ENCODE measurements around the gene DYNLT1. TPM values are rescaled to one million over a fixed set of nuclear protein-coding genes. Genes with fewer than 3 reads are reported as not detected.

Gene DYNLT1
- total and polyA plus RNA-seq, 9 of the 15 experiments (the other 6 are each of a cell fraction or from before 2014, with no cell fraction given) = 42.2 to 583 (median 127) TPM

DNA sequence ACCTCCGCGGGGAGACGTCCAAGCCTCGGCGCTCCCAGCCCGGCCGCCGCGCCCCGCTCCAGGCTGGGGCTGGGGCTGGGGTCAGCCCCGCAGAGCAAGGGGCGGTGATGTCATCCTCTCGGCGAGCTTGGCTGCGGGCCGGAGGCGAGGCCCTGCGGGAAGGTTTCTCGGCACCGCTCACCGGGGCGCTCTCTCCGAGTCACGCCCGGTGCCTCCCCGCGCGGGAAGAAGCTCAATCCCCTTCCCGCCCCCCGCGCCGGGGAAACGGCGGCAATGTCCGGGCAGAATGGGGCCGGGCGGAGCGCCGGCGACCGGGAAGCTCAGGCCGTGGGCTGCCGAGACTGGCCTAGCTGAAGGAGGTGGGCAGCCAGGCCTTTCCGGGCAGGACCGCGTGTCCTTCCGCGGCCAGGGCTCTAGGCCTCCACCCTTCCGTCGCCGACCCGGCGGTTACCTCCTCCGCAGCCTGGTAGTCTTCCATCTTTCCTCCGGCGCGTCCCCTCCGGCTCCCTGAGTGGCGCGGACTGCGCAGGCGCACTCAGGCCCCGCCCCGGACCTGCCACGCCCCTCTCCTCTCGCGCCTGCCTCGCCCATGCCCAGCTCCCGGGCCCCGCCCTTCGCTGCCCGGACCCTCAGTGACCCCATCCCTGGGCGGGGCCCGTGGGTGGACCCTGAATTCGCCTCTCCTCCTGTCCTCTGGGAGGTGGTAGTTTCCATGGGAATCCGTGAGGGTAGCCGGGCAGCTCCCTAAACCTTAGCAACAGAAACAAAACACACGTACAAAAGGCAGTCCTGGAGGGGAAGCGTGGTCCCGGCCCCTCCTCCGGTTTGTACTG lies at the start of gene DYNLT1 (continued):
- TF ChIP-seq, protein P1, sequence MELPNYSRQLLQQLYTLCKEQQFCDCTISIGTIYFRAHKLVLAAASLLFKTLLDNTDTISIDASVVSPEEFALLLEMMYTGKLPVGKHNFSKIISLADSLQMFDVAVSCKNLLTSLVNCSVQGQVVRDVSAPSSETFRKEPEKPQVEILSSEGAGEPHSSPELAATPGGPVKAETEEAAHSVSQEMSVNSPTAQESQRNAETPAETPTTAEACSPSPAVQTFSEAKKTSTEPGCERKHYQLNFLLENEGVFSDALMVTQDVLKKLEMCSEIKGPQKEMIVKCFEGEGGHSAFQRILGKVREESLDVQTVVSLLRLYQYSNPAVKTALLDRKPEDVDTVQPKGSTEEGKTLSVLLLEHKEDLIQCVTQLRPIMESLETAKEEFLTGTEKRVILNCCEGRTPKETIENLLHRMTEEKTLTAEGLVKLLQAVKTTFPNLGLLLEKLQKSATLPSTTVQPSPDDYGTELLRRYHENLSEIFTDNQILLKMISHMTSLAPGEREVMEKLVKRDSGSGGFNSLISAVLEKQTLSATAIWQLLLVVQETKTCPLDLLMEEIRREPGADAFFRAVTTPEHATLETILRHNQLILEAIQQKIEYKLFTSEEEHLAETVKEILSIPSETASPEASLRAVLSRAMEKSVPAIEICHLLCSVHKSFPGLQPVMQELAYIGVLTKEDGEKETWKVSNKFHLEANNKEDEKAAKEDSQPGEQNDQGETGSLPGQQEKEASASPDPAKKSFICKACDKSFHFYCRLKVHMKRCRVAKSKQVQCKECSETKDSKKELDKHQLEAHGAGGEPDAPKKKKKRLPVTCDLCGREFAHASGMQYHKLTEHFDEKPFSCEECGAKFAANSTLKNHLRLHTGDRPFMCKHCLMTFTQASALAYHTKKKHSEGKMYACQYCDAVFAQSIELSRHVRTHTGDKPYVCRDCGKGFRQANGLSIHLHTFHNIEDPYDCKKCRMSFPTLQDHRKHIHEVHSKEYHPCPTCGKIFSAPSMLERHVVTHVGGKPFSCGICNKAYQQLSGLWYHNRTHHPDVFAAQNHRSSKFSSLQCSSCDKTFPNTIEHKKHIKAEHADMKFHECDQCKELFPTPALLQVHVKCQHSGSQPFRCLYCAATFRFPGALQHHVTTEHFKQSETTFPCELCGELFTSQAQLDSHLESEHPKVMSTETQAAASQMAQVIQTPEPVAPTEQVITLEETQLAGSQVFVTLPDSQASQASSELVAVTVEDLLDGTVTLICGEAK (IDR thresholded peaks at IDR 0.05) = peak; percentile 54; the same call in 1 of the 2 replicates
- TF ChIP-seq, protein P1 (CRISPR knock-in tag; IDR thresholded peaks at IDR 0.05) = no peak
- peak; percentile 61; the same call in 1 of the 2 replicates for TF ChIP-seq ARID1B (IDR thresholded peaks at IDR 0.05)
- no peak for TF ChIP-seq ARNT (IDR thresholded peaks at IDR 0.05)
- TF ChIP-seq CEBPG (CRISPR knock-in tag; IDR thresholded peaks at IDR 0.05) = peak; percentile 65
- TF ChIP-seq CEBPG (tag; conservative IDR thresholded peaks at IDR 0.05 in 1 of 2, IDR thresholded peaks at IDR 0.05 in 1 of 2) = no peak
- TF ChIP-seq, protein P2, sequence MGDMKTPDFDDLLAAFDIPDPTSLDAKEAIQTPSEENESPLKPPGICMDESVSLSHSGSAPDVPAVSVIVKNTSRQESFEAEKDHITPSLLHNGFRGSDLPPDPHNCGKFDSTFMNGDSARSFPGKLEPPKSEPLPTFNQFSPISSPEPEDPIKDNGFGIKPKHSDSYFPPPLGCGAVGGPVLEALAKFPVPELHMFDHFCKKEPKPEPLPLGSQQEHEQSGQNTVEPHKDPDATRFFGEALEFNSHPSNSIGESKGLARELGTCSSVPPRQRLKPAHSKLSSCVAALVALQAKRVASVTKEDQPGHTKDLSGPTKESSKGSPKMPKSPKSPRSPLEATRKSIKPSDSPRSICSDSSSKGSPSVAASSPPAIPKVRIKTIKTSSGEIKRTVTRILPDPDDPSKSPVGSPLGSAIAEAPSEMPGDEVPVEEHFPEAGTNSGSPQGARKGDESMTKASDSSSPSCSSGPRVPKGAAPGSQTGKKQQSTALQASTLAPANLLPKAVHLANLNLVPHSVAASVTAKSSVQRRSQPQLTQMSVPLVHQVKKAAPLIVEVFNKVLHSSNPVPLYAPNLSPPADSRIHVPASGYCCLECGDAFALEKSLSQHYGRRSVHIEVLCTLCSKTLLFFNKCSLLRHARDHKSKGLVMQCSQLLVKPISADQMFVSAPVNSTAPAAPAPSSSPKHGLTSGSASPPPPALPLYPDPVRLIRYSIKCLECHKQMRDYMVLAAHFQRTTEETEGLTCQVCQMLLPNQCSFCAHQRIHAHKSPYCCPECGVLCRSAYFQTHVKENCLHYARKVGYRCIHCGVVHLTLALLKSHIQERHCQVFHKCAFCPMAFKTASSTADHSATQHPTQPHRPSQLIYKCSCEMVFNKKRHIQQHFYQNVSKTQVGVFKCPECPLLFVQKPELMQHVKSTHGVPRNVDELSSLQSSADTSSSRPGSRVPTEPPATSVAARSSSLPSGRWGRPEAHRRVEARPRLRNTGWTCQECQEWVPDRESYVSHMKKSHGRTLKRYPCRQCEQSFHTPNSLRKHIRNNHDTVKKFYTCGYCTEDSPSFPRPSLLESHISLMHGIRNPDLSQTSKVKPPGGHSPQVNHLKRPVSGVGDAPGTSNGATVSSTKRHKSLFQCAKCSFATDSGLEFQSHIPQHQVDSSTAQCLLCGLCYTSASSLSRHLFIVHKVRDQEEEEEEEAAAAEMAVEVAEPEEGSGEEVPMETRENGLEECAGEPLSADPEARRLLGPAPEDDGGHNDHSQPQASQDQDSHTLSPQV (IDR thresholded peaks at IDR 0.05) = no peak
- TF ChIP-seq, protein P3, sequence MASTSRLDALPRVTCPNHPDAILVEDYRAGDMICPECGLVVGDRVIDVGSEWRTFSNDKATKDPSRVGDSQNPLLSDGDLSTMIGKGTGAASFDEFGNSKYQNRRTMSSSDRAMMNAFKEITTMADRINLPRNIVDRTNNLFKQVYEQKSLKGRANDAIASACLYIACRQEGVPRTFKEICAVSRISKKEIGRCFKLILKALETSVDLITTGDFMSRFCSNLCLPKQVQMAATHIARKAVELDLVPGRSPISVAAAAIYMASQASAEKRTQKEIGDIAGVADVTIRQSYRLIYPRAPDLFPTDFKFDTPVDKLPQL (IDR thresholded peaks at IDR 0.05; ENCODE audit: extremely low read depth, insufficient read length) = no peak
- peak; percentile 76; the same call in 1 of the 2 replicates for TF ChIP-seq ERF (CRISPR knock-in tag; IDR thresholded peaks at IDR 0.05)
- TF ChIP-seq WHSC1 (IDR thresholded peaks at IDR 0.05; ENCODE audit: low read length) = no peak
- TF ChIP-seq FOSL1 (tag; conservative IDR thresholded peaks at IDR 0.05) = peak; percentile 33; the same call in 1 of the 2 replicates
- TF ChIP-seq YBX1 (IDR thresholded peaks at IDR 0.05) = no peak
- TF ChIP-seq, protein P4, sequence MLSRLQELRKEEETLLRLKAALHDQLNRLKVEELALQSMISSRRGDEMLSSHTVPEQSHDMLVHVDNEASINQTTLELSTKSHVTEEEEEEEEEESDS (CRISPR knock-in tag; IDR thresholded peaks at IDR 0.05) = no peak
